GM12875 (cell line): ENCODE measurements around the gene CLEC16A.

Experiments
- H3K4me3 ChIP-seq: one replicate; pipeline ENCODE4 v1.5.1; 2011; ENCODE audit warnings: low read depth, low read length, control low read depth
- TF ChIP-seq, protein P1 (sequence below): IDR thresholded peaks from 2 replicates; pipeline ENCODE4 v1.5.1; 2011; ENCODE audit warnings: low read depth, mild to moderate bottlenecking, control low read depth, inconsistent platforms, low read length, moderate library complexity, borderline replicate concordance; ENCODE audit not compliant: insufficient read depth

CLEC16A gene

GRCh38 chr16:11174141-11174540, 229.8 kb downstream of the CLEC16A start:
- no peak overlapping the region for H3K4me3 ChIP-seq
- TF ChIP-seq, protein P1, sequence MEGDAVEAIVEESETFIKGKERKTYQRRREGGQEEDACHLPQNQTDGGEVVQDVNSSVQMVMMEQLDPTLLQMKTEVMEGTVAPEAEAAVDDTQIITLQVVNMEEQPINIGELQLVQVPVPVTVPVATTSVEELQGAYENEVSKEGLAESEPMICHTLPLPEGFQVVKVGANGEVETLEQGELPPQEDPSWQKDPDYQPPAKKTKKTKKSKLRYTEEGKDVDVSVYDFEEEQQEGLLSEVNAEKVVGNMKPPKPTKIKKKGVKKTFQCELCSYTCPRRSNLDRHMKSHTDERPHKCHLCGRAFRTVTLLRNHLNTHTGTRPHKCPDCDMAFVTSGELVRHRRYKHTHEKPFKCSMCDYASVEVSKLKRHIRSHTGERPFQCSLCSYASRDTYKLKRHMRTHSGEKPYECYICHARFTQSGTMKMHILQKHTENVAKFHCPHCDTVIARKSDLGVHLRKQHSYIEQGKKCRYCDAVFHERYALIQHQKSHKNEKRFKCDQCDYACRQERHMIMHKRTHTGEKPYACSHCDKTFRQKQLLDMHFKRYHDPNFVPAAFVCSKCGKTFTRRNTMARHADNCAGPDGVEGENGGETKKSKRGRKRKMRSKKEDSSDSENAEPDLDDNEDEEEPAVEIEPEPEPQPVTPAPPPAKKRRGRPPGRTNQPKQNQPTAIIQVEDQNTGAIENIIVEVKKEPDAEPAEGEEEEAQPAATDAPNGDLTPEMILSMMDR = no peak

GRCh38 chr16:11175106-11175786, 230.9 kb downstream of the CLEC16A start:
- TF ChIP-seq, protein P1 = no peak

DNA sequence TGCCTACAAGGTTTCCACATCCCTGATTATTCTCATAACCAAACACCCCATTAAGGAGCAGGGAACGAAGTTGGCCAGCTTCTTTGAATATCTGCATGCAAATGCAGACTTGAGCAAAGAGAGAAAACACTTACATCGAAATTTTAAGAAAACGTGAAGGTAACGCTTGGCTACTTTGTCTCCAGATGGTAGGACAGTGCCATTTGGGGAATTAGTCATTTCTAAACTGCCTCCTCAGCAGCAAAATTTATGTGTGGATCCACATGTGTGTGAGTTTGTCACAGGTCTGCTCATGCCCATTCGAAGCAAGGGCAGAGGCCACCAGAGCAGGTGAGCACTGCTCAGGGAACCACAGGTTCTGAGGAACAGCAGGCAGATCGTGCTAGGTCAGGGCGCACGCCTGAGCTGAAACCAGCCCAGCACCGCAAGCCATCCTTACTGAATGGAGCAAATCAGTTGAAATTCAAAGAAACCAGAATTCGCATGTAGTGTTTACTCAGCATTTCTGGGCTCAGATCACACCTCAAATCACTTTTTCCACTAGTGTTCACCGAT, 231.5 kb downstream of the CLEC16A start:
- TF ChIP-seq, protein P1 = no peak
- H3K4me3 ChIP-seq = no peak overlapping the region

More at GRCh38 chr16:11175106-11175786, 230.9 kb downstream of the CLEC16A start:
- no peak overlapping the region for H3K4me3 ChIP-seq

DNA sequence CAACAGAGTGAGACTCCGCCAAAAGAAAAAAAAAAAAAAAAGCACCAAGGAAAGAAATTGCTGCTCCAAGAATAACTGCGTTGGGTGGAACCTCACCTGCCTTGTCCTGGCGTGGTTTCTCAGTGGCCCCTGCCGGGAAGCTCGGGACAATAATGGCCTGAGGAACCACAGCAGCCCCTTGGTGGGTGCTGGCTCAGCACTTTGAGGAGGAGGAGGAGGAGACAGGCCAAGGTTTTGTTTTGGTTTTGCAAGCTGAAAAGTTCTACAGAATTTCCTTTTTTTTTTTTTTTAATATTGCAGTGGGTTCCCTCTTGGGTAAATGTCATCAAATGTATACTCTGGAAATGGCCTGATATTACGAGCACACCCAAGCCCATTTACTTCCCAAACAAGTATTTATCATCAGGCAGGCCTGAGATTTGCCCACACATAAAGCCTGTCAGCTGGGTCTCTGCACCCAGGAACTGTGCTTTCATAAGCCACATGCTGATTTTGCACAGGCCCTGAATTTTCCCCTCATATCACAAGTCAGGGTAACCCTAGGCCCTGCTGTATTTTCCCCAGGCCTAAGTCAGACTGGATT, 233.3 kb downstream of the CLEC16A start:
- TF ChIP-seq, protein P1 = no peak
- H3K4me3 ChIP-seq = no peak overlapping the region

DNA sequence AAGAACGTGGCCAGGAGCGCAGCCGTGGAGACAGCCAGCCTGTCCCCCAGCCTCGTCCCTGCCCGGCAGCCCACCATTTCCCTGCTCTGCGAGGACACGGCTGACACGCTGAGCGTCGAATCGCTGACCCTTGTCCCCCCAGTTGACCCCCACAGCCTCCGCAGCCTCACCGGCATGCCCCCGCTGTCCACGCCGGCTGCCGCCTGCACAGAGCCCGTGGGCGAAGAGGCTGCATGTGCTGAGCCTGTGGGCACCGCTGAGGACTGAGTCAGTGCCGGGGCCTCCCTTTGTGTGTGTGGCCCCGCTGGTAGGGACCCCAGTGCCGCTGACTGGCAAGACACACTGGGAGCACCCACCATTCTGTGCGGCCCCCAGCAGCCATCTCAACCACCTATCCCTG, 234.1 kb downstream of the CLEC16A start:
- TF ChIP-seq, protein P1 = no peak

DNA sequence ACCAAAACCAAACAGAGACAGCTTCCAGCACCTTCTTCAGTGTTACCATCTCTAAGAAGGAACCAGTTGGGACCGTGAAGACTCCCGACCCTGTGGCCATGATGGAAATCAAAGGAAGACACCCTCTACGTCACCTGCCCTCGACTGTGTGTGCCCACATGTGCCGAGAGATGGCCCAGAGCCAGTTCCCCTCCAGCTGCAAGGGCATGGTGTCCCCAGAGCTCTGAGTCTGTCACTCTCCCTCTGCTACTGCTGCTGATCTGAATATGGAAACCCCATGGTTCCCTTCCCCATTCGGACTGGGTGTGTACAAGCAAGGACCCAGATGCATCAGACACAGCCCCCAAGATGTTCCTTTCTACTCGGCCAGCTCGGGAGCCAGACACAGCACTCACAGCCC, 235.2 kb downstream of the CLEC16A start:
- no peak overlapping the region for H3K4me3 ChIP-seq
- TF ChIP-seq, protein P1 = no peak

More for the DNA sequence above, 234.1 kb downstream of the CLEC16A start:
- no peak overlapping the region for H3K4me3 ChIP-seq

DNA sequence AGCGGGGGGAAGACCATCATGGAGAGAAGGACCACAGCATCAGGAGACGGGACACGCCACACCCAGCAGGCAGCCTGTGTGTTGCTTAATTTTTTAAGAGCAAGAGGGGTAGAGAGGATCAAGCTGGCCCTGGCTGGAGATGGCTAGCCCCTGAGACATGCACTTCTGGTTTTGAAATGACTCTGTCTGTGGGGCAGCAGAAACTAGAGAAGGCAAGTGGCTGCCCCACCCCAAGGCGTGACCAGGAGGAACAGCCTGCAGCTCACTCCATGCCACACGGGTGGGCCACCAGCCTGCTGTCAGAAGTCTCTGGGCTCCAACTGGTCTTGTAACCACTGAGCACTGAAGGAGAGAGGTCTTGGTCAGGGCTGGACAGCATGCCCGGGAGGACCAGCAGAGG, 236.1 kb downstream of the CLEC16A start:
- TF ChIP-seq, protein P1 = no peak
- no peak overlapping the region for H3K4me3 ChIP-seq
